Esophagus (tissue), 2 donors: ENCODE measurements around the gene P2RY6. TPM values are rescaled to one million over a fixed set of nuclear protein-coding genes. Genes with fewer than 3 reads are reported as not detected.

Experiments used
- H3K27ac ChIP-seq, 2 donors: one replicate each; pipeline ENCODE4 v1.5.1; 2013; ENCODE audit warnings: low read depth in 2 of 2, mild to moderate bottlenecking in 2 of 2, inconsistent platforms in 1 of 2, low read length in 1 of 2, moderate library complexity in 1 of 2
- H3K27me3 ChIP-seq, 2 donors: one replicate each; pipeline ENCODE4 v1.6.1; 2013; ENCODE audit warnings: low read length in 2 of 2, control low read depth in 1 of 2, mild to moderate bottlenecking in 1 of 2; ENCODE audit not compliant: insufficient read depth in 2 of 2, control insufficient read depth in 1 of 2
- H3K36me3 ChIP-seq, 2 donors: one replicate each; pipeline ENCODE4 v1.6.1; 2013; ENCODE audit warnings: low read length in 1 of 2; ENCODE audit not compliant: control insufficient read depth in 2 of 2, insufficient read depth in 2 of 2
- H3K4me1 ChIP-seq, 2 donors: one replicate each; pipeline ENCODE4 v1.6.1; 2013; ENCODE audit warnings: low read length in 1 of 2; ENCODE audit not compliant: control insufficient read depth in 2 of 2, insufficient read depth in 2 of 2
- H3K4me3 ChIP-seq, 2 donors: one replicate each; pipeline ENCODE4 v1.5.1; 2013; ENCODE audit warnings: low read length in 2 of 2, mild to moderate bottlenecking in 2 of 2, low read depth in 1 of 2, moderate library complexity in 1 of 2
- H3K9me3 ChIP-seq, 2 donors: one replicate each; pipeline ENCODE4 v1.6.1; 2013; ENCODE audit warnings: mild to moderate bottlenecking in 2 of 2, low read depth in 1 of 2, low read length in 1 of 2, moderate library complexity in 1 of 2; ENCODE audit not compliant: control insufficient read depth in 2 of 2, insufficient read depth in 1 of 2
- WGBS, 2 donors: extraction: QIAGEN DNeasy Blood & Tissue Kit; methylation state at CpG; one replicate each; pipeline ENCODE4 v1.1.7; 2013; 5-methylcytosine and 5-hydroxymethylcytosine counted together
- polyA plus RNA-seq, 2 donors: library from polyadenylated mRNA; stranded (reverse); fragments of 200-250 nt; gene quantifications; one replicate each; pipeline ENCODE4 v1.2.3, GENCODE V29; 2013
- donor health status: healthy with polysubstance abuse.
- donor health status: Bipolar disorder and iron deficiency.

Gene P2RY6
- polyA plus RNA-seq, 2 donors = 0.71 to 1.7 TPM

GRCh38 chr11:73311394-73311869 is 39.3 kb downstream of the P2RY6 start:
- H3K27ac ChIP-seq = peak overlapping the region; percentile 38 to 96
- 65% methylated on average over 18 of the region's 18 CpGs for WGBS, 2 donors

GRCh38 chr11:73312036-73312435 is 39.9 kb downstream of the P2RY6 start:
- no peaks in the 10 kb centered on the region for H3K9me3 ChIP-seq
- peak overlapping the region; percentile 47 to 96 for H3K27ac ChIP-seq
- peak overlapping the region in 1 of 2 donors; percentile 14 for H3K4me3 ChIP-seq
- no peaks in the 10 kb centered on the region for H3K27me3 ChIP-seq
- H3K36me3 ChIP-seq = no peaks in the 10 kb centered on the region
- peaks cover 3 to 14% of the 10 kb centered on the region in 2 donors for H3K4me1 ChIP-seq
- WGBS, 2 donors = 55 to 63% methylated on average over 2 of the region's 2 CpGs

More at GRCh38 chr11:73311394-73311869, 39.3 kb downstream of the P2RY6 start:
- Histone ChIP-seq H3K9me3 (no peaks in the 10 kb centered on the region), H3K27me3 (no peaks in the 10 kb centered on the region), H3K36me3 (no peaks in the 10 kb centered on the region), H3K4me1 (peaks cover 3 to 11% of the 10 kb centered on the region in 2 donors), H3K4me3 (peak overlapping the region; percentile 14 to 19)

GRCh38 chr11:73312851-73313327 is 40.8 kb downstream of the P2RY6 start:
- H3K36me3 ChIP-seq = no peaks in the 10 kb centered on the region
- H3K4me1 ChIP-seq = peaks cover 3 to 18% of the 10 kb centered on the region in 2 donors
- H3K9me3 ChIP-seq = no peaks in the 10 kb centered on the region
- H3K27me3 ChIP-seq = no peaks in the 10 kb centered on the region
- H3K4me3 ChIP-seq = peak overlapping the region in 1 of 2 donors; percentile 8
- WGBS, 2 donors = 65 to 75% methylated on average over 6 of the region's 6 CpGs
- peak overlapping the region; percentile 47 to 73 for H3K27ac ChIP-seq

GRCh38 chr11:73313652-73314051 is 41.5 kb downstream of the P2RY6 start:
- H3K36me3 ChIP-seq = no peaks in the 10 kb centered on the region
- H3K27ac ChIP-seq = peak overlapping the region; percentile 47 to 73
- 45 to 57% methylated on average over 1 of the region's 1 CpG for WGBS, 2 donors
- H3K4me1 ChIP-seq = peaks cover 3 to 18% of the 10 kb centered on the region in 2 donors
- no peak overlapping the region for H3K4me3 ChIP-seq
- H3K9me3 ChIP-seq = no peaks in the 10 kb centered on the region
- H3K27me3 ChIP-seq = no peaks in the 10 kb centered on the region

GRCh38 chr11:73314117-73314961 is 42.2 kb downstream of the P2RY6 start:
- peaks cover 3 to 18% of the 10 kb centered on the region in 2 donors for H3K4me1 ChIP-seq
- no peaks in the 10 kb centered on the region for H3K9me3 ChIP-seq
- no peak overlapping the region for H3K4me3 ChIP-seq
- WGBS, 2 donors = 56 to 60% methylated on average over 11 of the region's 11 CpGs
- no peaks in the 10 kb centered on the region for H3K36me3 ChIP-seq
- no peaks in the 10 kb centered on the region for H3K27me3 ChIP-seq
- peak overlapping the region; percentile 62 to 73 for H3K27ac ChIP-seq

- no peaks in the 10 kb centered on the region for H3K36me3 ChIP-seq
- H3K27me3 ChIP-seq = no peaks in the 10 kb centered on the region
- peaks cover 7 to 23% of the 10 kb centered on the region in 2 donors for H3K4me1 ChIP-seq
- no peak overlapping the region for H3K4me3 ChIP-seq
- peak overlapping the region; percentile 52 to 80 for H3K27ac ChIP-seq
- WGBS, 2 donors = 60 to 64% methylated on average over 9 of the region's 9 CpGs
- no peaks in the 10 kb centered on the region for H3K9me3 ChIP-seq
Measured at GRCh38 chr11:73315293-73316020, 43.3 kb downstream of the P2RY6 start.

- WGBS, 2 donors = 76 to 84% methylated on average over 1 of the region's 1 CpG
- Histone ChIP-seq H3K4me3 (no peak overlapping the region), H3K27me3 (no peaks in the 10 kb centered on the region), H3K36me3 (no peaks in the 10 kb centered on the region), H3K9me3 (no peaks in the 10 kb centered on the region), H3K27ac (peak overlapping the region in 1 of 2 donors; percentile 66), H3K4me1 (peaks cover 7 to 24% of the 10 kb centered on the region in 2 donors)
Measured at GRCh38 chr11:73316422-73316821, 44.3 kb downstream of the P2RY6 start.

- no peaks in the 10 kb centered on the region for H3K9me3 ChIP-seq
- H3K4me1 ChIP-seq = peaks cover 7 to 21% of the 10 kb centered on the region in 2 donors
- peak overlapping the region; percentile 59 to 77 for H3K27ac ChIP-seq
- H3K4me3 ChIP-seq = no peak overlapping the region
- no peaks in the 10 kb centered on the region for H3K36me3 ChIP-seq
- 42 to 47% methylated on average over 4 of the region's 4 CpGs for WGBS, 2 donors
- no peaks in the 10 kb centered on the region for H3K27me3 ChIP-seq
Measured at GRCh38 chr11:73317373-73317772, 45.2 kb downstream of the P2RY6 start.

GRCh38 chr11:73317803-73318202 is 45.7 kb downstream of the P2RY6 start:
- Histone ChIP-seq H3K9me3 (no peaks in the 10 kb centered on the region), H3K4me3 (no peak overlapping the region), H3K27me3 (no peaks in the 10 kb centered on the region), H3K36me3 (no peaks in the 10 kb centered on the region), H3K4me1 (peaks cover 7 to 21% of the 10 kb centered on the region in 2 donors), H3K27ac (peak overlapping the region; percentile 59 to 77)
- WGBS, 2 donors = 70 to 84% methylated on average over 3 of the region's 3 CpGs
